Gastrocnemius medialis (tissue), 4 donors: Measurements from ENCODE around the gene ARHGDIA. TPM values are rescaled to one million over a fixed set of nuclear protein-coding genes. Genes with fewer than 3 reads are reported as not detected.

Experiments
- ATAC-seq, 2 donors: fragments of 150-250 bp; one replicate each; pipeline ENCODE4 v1.9.1; 2016
- DNase-seq, 2 donors: peaks; one replicate each; pipeline ENCODE4 v3.0.0-alpha.2; 2019
- H3K27ac ChIP-seq, 4 donors: fragments of 200-600 bp; sonication (generic); 1 replicate in 1 of 4; 2 replicates in 3 of 4; pipeline ENCODE4 v1.5.1; 2016 to 2018; ENCODE audit warnings: mild to moderate bottlenecking in 2 of 4, moderate library complexity in 1 of 4
- H3K27me3 ChIP-seq, 3 donors: fragments of 200-600 bp; sonication (generic) in 2 of 3; 1 replicate in 1 of 3; 2 replicates in 2 of 3; pipeline versions ENCODE4 v1.5.1 to v1.6.0; 2016 to 2019; ENCODE audit warnings: mild to moderate bottlenecking in 1 of 3, moderate library complexity in 1 of 3
- H3K36me3 ChIP-seq, 2 donors: fragments of 200-600 bp; sonication (generic) in 1 of 2; one replicate each; pipeline ENCODE4 v1.5.1; 2017 to 2018
- H3K4me1 ChIP-seq, 2 donors: fragments of 200-600 bp; sonication (generic) in 1 of 2; one replicate each; pipeline ENCODE4 v1.5.1; 2016 to 2017; ENCODE audit warnings: mild to moderate bottlenecking in 2 of 2
- H3K4me3 ChIP-seq, 4 donors: fragments of 200-600 bp; sonication (generic) in 3 of 4; 1 replicate in 1 of 4; 2 replicates in 3 of 4; pipeline ENCODE4 v1.5.1; 2016 to 2019; ENCODE audit warnings: mild to moderate bottlenecking in 2 of 4
- H3K9me3 ChIP-seq, 3 donors: fragments of 200-600 bp; sonication (generic) in 2 of 3; 1 replicate in 1 of 3; 2 replicates in 2 of 3; pipeline ENCODE4 v1.5.1; 2016 to 2019
- POLR2A ChIP-seq, 2 donors: fragments of 450-650 bp; IDR thresholded peaks; one replicate each; pipeline ENCODE4 v1.6.1; 2017; ENCODE audit warnings: antibody characterized with exemption in 2 of 2, mild to moderate bottlenecking in 2 of 2, moderate library complexity in 2 of 2
- in situ Hi-C, 4 donors: fragments of 200-750 bp; cut with MboI; loops; one replicate each; pipeline versions ENCODE4 v1.15.0 to v1.8.0; 2017; ENCODE audit warnings: low sequenced_read_pairs in 4 of 4
- intact Hi-C: fragments of 100-400 bp; cut with DNase I; formaldehyde crosslinking; loops from one replicate; pipeline ENCODE4 v1.15.1; 2023; ENCODE audit warnings: low total_unique reads
- total RNA-seq, 4 donors: library from RNA; depleted of rRNA; stranded (reverse); fragments of >200 nt; gene quantifications; one replicate each; pipeline versions ENCODE4 v1.1.0 to v1.2.3, GENCODE V29; 2016
- TF ChIP-seq, protein P1 (sequence below), 5 experiments: fragments of 450-650 bp in 3 of 5; fragments of 200-600 bp in 2 of 5; sonication (generic) in 2 of 5; IDR thresholded peaks in 4 of 5; conservative IDR thresholded peaks in 1 of 5; 1 replicate in 4 of 5; 2 replicates in 1 of 5; pipeline ENCODE4 v1.5.1; 2016 to 2019; ENCODE audit warnings: antibody characterized with exemption in 5 of 5, mild to moderate bottlenecking in 3 of 5, moderate library complexity in 3 of 5

Gene ARHGDIA
- total RNA-seq, 4 donors from 2014 or later: 52.1 to 122 (median 64.4) TPM

DNA sequence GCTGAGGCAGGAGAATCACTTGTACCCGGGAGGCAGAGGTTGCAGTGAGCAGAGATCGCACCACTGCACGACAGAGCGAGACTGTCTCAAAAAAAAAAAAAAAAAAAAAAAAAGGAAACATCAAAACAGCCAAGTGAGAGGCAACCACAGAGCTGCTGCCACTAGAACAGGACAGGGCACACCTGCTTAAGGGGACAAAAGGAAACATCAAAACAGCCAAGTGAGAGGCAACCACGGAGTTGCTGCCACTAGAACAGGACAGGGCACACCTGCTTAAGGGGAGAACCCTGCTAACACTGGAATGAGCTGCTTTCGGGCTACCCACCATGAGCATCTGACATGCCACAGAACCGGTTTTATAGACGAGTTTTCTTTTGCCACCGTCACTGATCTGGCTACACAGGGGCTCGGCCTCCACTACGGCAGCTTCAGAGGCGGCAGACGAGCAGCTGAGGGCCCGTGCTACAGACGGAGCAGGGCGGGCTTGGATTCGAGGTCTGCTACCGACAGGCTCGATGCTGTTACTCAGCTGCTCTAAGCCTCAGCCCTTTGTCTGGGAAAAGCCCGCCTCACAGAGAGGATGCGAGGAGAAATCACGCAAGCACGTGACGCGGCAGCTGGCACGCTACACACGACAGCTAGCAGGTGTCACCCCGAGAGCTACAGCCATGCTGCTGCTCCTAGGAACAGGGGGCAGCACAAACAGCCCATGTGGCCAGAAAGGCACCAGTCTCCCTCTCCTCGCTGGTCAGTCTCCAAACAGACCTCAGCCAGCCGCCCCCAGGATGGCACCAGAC, 12.8 kb downstream of the ARHGDIA start:
- H3K36me3 ChIP-seq: peaks cover 0 to 39% of the 10 kb centered on the region in 2 donors
- no peaks in the 10 kb centered on the region for H3K9me3 ChIP-seq
- H3K4me3 ChIP-seq: peak overlapping the region; percentile 56 to 94 (median 72)
- no peak for ATAC-seq
- H3K4me1 ChIP-seq: peaks cover 43 to 57% of the 10 kb centered on the region in 2 donors
- H3K27me3 ChIP-seq: no peaks in the 10 kb centered on the region
- in situ Hi-C loops: loop anchor here in 1 of 4 donors (5.0 kb wide), 1 partner anchor 36 kb away; no protein-coding TSS in a partner anchor
- no peak for DNase-seq
- TF ChIP-seq, protein P1, sequence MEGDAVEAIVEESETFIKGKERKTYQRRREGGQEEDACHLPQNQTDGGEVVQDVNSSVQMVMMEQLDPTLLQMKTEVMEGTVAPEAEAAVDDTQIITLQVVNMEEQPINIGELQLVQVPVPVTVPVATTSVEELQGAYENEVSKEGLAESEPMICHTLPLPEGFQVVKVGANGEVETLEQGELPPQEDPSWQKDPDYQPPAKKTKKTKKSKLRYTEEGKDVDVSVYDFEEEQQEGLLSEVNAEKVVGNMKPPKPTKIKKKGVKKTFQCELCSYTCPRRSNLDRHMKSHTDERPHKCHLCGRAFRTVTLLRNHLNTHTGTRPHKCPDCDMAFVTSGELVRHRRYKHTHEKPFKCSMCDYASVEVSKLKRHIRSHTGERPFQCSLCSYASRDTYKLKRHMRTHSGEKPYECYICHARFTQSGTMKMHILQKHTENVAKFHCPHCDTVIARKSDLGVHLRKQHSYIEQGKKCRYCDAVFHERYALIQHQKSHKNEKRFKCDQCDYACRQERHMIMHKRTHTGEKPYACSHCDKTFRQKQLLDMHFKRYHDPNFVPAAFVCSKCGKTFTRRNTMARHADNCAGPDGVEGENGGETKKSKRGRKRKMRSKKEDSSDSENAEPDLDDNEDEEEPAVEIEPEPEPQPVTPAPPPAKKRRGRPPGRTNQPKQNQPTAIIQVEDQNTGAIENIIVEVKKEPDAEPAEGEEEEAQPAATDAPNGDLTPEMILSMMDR (IDR thresholded peaks at IDR 0.05 in 4 of 5, conservative IDR thresholded peaks at IDR 0.05 in 1 of 5): no peak
- TF ChIP-seq POLR2A (IDR thresholded peaks at IDR 0.05): peak in 1 of 2 donors; percentile 34
- intact Hi-C loops: no loop called here
- H3K27ac ChIP-seq: peak overlapping the region; percentile 86 to 98 (median 92)

DNA sequence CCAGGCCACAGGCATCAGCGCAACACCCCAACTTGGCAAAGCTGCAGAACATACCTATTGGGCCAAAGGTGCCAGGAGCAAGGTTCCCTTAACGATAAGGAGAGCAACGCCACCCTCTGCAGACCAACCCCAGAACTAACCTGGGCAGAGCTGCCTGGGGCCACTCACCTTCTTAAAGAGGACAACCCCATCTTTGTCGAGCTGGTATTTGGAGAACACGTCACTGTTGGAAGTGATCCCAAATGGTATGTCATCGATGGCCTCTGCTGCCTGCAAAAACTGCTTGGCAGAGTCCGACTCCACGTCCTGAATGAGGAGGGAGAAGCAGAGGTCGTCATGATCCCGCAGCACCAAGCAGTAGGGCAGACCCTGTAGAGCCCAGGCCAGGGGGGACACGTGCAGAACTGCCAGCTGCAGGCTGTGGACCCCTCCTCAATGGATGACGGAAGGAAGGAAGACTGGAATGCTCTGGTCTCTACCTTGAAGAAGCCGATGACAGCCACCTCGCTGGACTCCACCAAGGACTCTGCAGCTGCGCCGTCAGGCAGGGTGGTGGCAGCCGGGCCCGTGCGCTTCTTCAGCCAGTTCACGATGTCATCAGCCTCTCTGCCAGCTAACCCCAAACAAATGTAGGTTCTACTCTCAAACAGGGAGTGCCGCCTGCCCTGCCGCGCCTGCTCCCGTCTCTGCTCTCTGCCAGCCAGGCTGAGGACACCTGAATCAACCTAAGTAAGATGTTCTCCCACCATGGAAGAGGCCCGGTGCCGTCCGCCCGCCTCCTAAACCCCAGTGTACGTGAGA, 16.0 kb downstream of the ARHGDIA start:
- TF ChIP-seq, protein P1 (IDR thresholded peaks at IDR 0.05 in 4 of 5, conservative IDR thresholded peaks at IDR 0.05 in 1 of 5): peak in 3 of 5 experiments; percentile 13 to 51 (median 25)
- TF ChIP-seq POLR2A (IDR thresholded peaks at IDR 0.05): no peak
- ATAC-seq (peak; percentile 41 to 74), DNase-seq (peak in 1 of 2 donors; percentile 75)
- intact Hi-C loops: loop anchor here (1.0 kb wide), 2 partner anchors 34 to 122 kb away; no protein-coding TSS in a partner anchor
- Histone ChIP-seq H3K27ac (peak overlapping the region; percentile 23 to 86 (median 46)), H3K36me3 (peaks cover 0 to 71% of the 10 kb centered on the region in 2 donors), H3K27me3 (no peaks in the 10 kb centered on the region), H3K4me3 (no peak overlapping the region), H3K4me1 (peaks cover 23 to 37% of the 10 kb centered on the region in 2 donors), H3K9me3 (no peaks in the 10 kb centered on the region)
- in situ Hi-C loops: loop anchor here in 1 of 4 donors (5.0 kb wide), 1 partner anchor 33 kb away; no protein-coding TSS in a partner anchor

DNA sequence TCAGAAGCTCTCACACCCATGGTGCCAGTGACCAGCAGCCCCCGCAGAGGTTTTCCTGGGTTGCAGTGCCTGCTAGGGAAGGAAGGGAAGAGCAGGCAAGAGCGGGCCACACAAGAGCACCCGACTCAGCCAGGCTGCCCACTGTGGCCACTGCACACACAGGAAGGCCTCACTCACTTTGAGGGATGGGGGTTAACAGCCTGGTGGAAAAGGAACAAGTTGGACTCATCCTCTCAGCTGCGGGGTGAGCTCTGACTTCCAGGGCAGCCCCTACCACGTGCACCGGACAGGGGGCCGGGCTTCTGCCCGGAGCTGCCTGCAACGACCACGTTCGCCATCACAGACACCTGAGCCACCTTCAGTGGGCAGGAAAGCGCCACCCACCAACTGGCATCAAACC, 18.9 kb downstream of the ARHGDIA start:
- in situ Hi-C loops (no loop called here), intact Hi-C loops (no loop called here)
- H3K27me3 ChIP-seq: no peaks in the 10 kb centered on the region
- no peak for TF ChIP-seq POLR2A (IDR thresholded peaks at IDR 0.05)
- TF ChIP-seq, protein P1 (IDR thresholded peaks at IDR 0.05 in 4 of 5, conservative IDR thresholded peaks at IDR 0.05 in 1 of 5): no peak
- no peak overlapping the region for H3K4me3 ChIP-seq
- peaks cover 0 to 12% of the 10 kb centered on the region in 2 donors for H3K4me1 ChIP-seq
- H3K27ac ChIP-seq: no peak overlapping the region
- DNase-seq (no peak), ATAC-seq (no peak)
- peaks cover 0 to 81% of the 10 kb centered on the region in 2 donors for H3K36me3 ChIP-seq
- H3K9me3 ChIP-seq: no peaks in the 10 kb centered on the region

DNA sequence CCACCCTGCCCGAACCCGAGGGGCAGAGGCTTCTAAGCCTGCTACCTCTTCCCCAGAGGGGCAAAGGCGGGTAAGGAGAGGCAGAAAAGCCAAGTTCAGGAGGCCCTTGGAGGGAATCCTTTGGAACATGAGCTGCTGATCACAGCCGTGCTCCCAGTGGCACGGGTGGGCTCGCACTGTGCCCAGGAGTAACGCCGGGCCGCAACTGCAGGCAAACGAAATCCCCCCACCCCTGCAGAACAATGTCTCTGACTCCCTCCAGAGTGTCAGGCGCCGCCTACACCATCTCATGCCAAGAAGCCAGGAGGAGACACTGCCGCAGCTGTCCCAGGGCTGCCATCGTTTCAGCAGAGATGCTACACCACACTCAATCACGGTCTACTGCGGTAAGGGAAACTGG, 19.7 kb downstream of the ARHGDIA start:
- H3K36me3 ChIP-seq: peaks cover 0 to 84% of the 10 kb centered on the region in 2 donors

More for the DNA sequence above, 19.7 kb downstream of the ARHGDIA start:
- TF ChIP-seq, protein P1 (IDR thresholded peaks at IDR 0.05 in 4 of 5, conservative IDR thresholded peaks at IDR 0.05 in 1 of 5): no peak
- no peak for TF ChIP-seq POLR2A (IDR thresholded peaks at IDR 0.05)
- Histone ChIP-seq H3K4me3 (no peak overlapping the region), H3K27me3 (no peaks in the 10 kb centered on the region), H3K27ac (no peak overlapping the region), H3K9me3 (no peaks in the 10 kb centered on the region), H3K4me1 (peaks cover 0 to 12% of the 10 kb centered on the region in 2 donors)
- ATAC-seq (no peak), DNase-seq (no peak)
- intact Hi-C loops: no loop called here
- in situ Hi-C loops: no loop called here
